WI38 (cell line): ENCODE data around the gene FAM131B.
"Not testable (repeated sequence)": the region's sequence is repeated elsewhere in the genome, so short reads cannot be mapped to it uniquely, and the experiment has no call there.

ENCODE experiments used
- H3K4me3 ChIP-seq: 2 replicates; pipeline ENCODE4 v1.5.1; 2011; ENCODE audit warnings: low read depth, mild to moderate bottlenecking, control low read depth, low read length
- TF ChIP-seq, protein P1 (sequence below): IDR thresholded peaks from 2 replicates; pipeline ENCODE4 v1.5.1; 2012; ENCODE audit warnings: low read depth, mild to moderate bottlenecking, control low read depth, low read length

Gene FAM131B

DNA sequence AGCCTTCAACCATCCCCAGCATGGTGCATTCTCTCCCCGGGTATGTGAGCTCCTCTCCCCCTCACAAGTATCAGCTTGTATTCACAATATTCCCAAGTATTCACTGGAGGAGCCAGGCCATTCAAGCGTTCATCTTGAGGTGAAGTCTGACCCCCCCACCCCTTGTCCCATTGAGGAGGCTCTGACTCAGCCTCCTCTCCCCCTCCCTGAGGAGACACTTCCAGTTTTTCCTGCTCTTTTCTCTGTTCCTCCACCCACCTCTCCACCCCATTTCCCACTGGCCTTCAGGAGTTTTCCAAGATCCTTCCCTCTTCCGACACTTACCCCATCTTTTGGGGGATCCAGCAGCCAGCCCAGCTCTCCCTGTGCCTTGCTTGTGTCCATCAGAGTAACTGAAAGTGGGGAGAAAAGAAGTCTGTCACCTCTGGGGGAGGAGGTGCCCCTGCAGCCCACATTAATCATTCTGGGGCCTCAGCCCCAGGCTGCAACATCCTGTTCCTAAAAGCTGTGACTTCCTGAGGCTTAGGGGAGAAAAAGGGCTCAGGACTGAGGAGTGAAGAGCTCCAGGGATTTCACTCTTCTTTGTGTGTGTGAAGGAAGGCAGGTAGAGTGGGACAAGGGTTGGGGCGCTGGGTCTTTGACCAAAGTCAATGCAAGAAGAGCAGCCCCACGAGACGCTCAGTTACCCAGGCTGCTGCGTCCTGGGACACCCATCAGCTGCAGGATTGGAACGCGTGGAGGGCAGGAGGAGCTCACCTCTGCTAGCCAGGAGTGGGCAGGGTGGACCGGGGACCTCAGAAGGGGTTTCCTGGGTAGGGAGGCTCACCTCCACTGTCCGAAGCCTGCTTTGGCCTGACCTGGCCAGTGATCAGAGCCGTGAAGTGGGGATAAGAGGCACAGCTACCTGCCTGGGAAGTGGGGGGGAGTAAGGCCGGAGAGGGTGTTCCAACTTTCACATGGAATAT, 45.1 kb upstream of the FAM131B start:
- no peak overlapping the region for H3K4me3 ChIP-seq
- TF ChIP-seq, protein P1, sequence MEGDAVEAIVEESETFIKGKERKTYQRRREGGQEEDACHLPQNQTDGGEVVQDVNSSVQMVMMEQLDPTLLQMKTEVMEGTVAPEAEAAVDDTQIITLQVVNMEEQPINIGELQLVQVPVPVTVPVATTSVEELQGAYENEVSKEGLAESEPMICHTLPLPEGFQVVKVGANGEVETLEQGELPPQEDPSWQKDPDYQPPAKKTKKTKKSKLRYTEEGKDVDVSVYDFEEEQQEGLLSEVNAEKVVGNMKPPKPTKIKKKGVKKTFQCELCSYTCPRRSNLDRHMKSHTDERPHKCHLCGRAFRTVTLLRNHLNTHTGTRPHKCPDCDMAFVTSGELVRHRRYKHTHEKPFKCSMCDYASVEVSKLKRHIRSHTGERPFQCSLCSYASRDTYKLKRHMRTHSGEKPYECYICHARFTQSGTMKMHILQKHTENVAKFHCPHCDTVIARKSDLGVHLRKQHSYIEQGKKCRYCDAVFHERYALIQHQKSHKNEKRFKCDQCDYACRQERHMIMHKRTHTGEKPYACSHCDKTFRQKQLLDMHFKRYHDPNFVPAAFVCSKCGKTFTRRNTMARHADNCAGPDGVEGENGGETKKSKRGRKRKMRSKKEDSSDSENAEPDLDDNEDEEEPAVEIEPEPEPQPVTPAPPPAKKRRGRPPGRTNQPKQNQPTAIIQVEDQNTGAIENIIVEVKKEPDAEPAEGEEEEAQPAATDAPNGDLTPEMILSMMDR, result no peak

DNA sequence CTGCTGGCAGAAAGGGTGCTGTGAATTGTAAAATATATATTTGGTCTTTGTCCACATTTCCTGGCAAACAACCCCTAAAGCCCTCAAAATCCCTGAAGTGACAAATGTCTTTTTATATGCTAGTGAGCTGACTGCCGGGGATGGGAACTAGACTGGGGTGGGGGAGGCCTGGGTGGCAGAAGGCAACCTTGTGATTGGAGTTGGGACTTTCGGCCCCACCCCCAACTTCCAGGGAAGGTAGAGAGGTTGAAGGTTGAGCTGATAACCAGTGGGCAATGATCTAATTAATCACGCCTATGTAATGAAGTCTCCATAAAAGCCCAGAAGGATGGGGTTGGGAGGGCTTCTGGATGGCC, 43.5 kb upstream of the FAM131B start:
- H3K4me3 ChIP-seq, result no peak overlapping the region
- TF ChIP-seq, protein P1, result no peak

- TF ChIP-seq, protein P1, result no peak
- no peak overlapping the region for H3K4me3 ChIP-seq
These were observed 42.9 kb upstream of the FAM131B start for GRCh38 chr7:143405173-143406001.

GRCh38 chr7:143402233-143402632, 39.7 kb upstream of the FAM131B start:
- not testable (repeated sequence) for H3K4me3 ChIP-seq

DNA sequence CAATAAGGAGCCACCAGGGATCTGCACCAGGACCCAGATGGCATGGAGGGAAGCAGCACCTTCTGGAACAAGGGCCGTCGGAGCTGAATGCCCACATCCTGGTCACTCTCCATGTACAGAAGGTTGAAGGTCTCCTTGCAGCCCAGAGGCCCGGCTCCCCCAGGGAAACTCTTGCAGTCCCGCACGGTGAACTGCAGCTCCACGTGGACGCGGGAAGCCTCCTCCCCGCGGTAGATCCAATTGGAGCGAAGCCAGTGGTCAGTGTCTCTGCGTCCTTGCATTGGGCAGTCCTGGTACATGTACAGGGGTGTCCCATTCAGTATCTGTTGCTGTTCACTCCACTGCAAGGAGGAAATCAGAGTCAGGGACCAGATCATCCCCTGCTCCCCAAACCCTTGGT, 38.8 kb upstream of the FAM131B start:
- H3K4me3 ChIP-seq, result no peak overlapping the region
- TF ChIP-seq, protein P1, result no peak

DNA sequence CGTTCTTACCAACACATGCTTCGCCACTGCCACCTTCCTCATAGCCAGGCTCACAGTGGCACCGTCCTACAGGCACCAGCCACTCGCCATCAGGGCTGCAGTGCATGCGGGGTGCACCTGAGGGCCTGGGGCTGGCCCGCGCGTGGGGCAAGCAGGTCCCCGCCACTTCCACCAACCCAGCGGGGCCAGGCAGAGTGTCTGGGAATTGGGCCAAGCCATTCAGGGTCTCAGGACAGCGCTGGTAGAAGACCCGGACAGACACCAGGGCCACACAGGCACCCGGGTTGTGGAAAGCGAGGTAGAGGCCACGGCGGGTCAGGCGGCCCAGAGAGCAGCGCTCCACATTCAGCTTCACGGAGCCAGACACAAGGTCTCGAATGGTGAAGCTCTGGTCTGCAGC, 37.1 kb upstream of the FAM131B start:
- TF ChIP-seq, protein P1, result no peak
- no peak overlapping the region for H3K4me3 ChIP-seq

GRCh38 chr7:143399151-143399550, 36.6 kb upstream of the FAM131B start:
- TF ChIP-seq, protein P1, result no peak
- H3K4me3 ChIP-seq, result no peak overlapping the region
